Ovary (tissue), 9 donors: Measurements from ENCODE around the gene OR2L8. TPM values are rescaled to one million over a fixed set of nuclear protein-coding genes. Genes with fewer than 3 reads are reported as not detected.
A peak's percentile ranks its signal among the peaks of the same experiment; 100 is the strongest.
"Not testable (repeated sequence)": the region's sequence is repeated elsewhere in the genome, so short reads cannot be mapped to it uniquely, and the experiment has no call there.

Source experiments
- DNase-seq, 5 donors: peaks; one replicate each; pipeline ENCODE4 v3.0.0-alpha.2; 2019 to 2020
- H3K27ac ChIP-seq, 2 donors: fragments of 200-600 bp; one replicate each; pipeline versions ENCODE4 v1.5.1 to v1.8.0; 2019 to 2022
- H3K27me3 ChIP-seq: fragments of 200-600 bp; one replicate; pipeline ENCODE4 v1.8.0; 2022
- H3K36me3 ChIP-seq: fragments of 200-600 bp; sonication (generic); one replicate; pipeline ENCODE4 v1.5.1; 2019
- H3K4me1 ChIP-seq: one replicate; pipeline ENCODE4 v1.8.1; 2013; ENCODE audit warnings: mild to moderate bottlenecking, moderate library complexity; ENCODE audit not compliant: insufficient read depth
- H3K4me3 ChIP-seq: fragments of 200-600 bp; sonication (generic); one replicate; pipeline ENCODE4 v1.5.1; 2017
- H3K9me3 ChIP-seq, 2 donors: fragments of 200-600 bp in 1 of 2; sonication (generic) in 1 of 2; one replicate each; pipeline versions ENCODE4 v1.5.1 to v1.8.1; 2013 to 2019; ENCODE audit warnings: mild to moderate bottlenecking in 1 of 2, moderate library complexity in 1 of 2
- EP300 ChIP-seq: sonication (generic); formaldehyde crosslinking; IDR thresholded peaks from one replicate; pipeline ENCODE4 v1.6.1; 2017; ENCODE audit warnings: antibody characterized with exemption
- POLR2A ChIP-seq: fragments of 450-650 bp; IDR thresholded peaks from one replicate; pipeline ENCODE4 v1.6.1; 2017; ENCODE audit warnings: antibody characterized with exemption, mild to moderate bottlenecking, moderate library complexity
- WGBS, 3 donors: extraction: QIAGEN DNeasy Blood & Tissue Kit in 1 of 3; methylation state at CpG; one replicate each; pipeline versions ENCODE4 v1.1.5 to v1.1.7; 2013 to 2017; 5-methylcytosine and 5-hydroxymethylcytosine counted together
- intact Hi-C, 4 donors: fragments of 100-400 bp; cut with DNase I; formaldehyde crosslinking; loops; one replicate each; pipeline versions ENCODE4 v1.11.0 to v1.15.1; 2022 to 2023
- polyA plus RNA-seq, 2 donors: library from polyadenylated mRNA; stranded (reverse); fragments of 200-250 nt in 1 of 2; fragments of 350-450 nt in 1 of 2; fragmentation: Illumina TruSeq in 1 of 2; extraction: RNeasy Lipid Tissue Mini Kit (QIAGEN cat#74804) in 1 of 2; gene quantifications; one replicate each; pipeline ENCODE4 v1.2.3, GENCODE V29; 2013 to 2014
- total RNA-seq, 7 donors: library from RNA; depleted of rRNA in 2 of 7; stranded (reverse); fragments of >200 nt in 2 of 7; fragmentation: NEBNext Ultra II Directional in 3 of 7; extraction: Animal tissue kit (Norgen Biotek cat#: 25700) in 3 of 7; gene quantifications; one replicate each; pipeline versions ENCODE4 v1.1.0 to v1.2.4, GENCODE V29; 2016 to 2023
- TF ChIP-seq, protein P1 (sequence below), 3 donors: fragments of 450-650 bp in 2 of 3; fragments of 200-600 bp in 1 of 3; IDR thresholded peaks; one replicate each; pipeline versions ENCODE4 v1.5.1 to v1.8.0; 2016 to 2022; ENCODE audit warnings: antibody characterized with exemption in 3 of 3, mild to moderate bottlenecking in 1 of 3
- donor health status: DM: no; HTN: no; CAD: no; lungs with moderate emphysema.
- donor health status: DM: no; HTN: no; CAD: no.
- donor health status: Bipolar disorder and iron deficiency.
- donor health status: DM: yes; HTN: yes; CAD: no.
- donor health status: DM: no; HTN: no; CAD: no.
- donor health status: DM: yes; HTN: yes; CAD: no.

OR2L8 gene
- total and polyA plus RNA-seq, 9 donors: 0.34 TPM; not detected in 8

GRCh38 chr1:247935781-247936180 lies 12.9 kb upstream of the OR2L8 start:
- no peaks in the 10 kb centered on the region for H3K36me3 ChIP-seq
- H3K27ac ChIP-seq: no peak overlapping the region
- no peak overlapping the region for H3K4me3 ChIP-seq
- peaks cover 0 to 3% of the 10 kb centered on the region in 2 donors for H3K9me3 ChIP-seq
- TF ChIP-seq POLR2A (no peak), EP300 (no peak)
- TF ChIP-seq, protein P1, sequence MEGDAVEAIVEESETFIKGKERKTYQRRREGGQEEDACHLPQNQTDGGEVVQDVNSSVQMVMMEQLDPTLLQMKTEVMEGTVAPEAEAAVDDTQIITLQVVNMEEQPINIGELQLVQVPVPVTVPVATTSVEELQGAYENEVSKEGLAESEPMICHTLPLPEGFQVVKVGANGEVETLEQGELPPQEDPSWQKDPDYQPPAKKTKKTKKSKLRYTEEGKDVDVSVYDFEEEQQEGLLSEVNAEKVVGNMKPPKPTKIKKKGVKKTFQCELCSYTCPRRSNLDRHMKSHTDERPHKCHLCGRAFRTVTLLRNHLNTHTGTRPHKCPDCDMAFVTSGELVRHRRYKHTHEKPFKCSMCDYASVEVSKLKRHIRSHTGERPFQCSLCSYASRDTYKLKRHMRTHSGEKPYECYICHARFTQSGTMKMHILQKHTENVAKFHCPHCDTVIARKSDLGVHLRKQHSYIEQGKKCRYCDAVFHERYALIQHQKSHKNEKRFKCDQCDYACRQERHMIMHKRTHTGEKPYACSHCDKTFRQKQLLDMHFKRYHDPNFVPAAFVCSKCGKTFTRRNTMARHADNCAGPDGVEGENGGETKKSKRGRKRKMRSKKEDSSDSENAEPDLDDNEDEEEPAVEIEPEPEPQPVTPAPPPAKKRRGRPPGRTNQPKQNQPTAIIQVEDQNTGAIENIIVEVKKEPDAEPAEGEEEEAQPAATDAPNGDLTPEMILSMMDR (IDR thresholded peaks at IDR 0.05): no peak
- intact Hi-C loops: no loop called here
- H3K27me3 ChIP-seq: no peaks in the 10 kb centered on the region
- no peak for DNase-seq
- WGBS, 3 donors: 87 to 97% (median 91%) methylated on average over 9 of the region's 9 CpGs
- no peaks in the 10 kb centered on the region for H3K4me1 ChIP-seq

DNA sequence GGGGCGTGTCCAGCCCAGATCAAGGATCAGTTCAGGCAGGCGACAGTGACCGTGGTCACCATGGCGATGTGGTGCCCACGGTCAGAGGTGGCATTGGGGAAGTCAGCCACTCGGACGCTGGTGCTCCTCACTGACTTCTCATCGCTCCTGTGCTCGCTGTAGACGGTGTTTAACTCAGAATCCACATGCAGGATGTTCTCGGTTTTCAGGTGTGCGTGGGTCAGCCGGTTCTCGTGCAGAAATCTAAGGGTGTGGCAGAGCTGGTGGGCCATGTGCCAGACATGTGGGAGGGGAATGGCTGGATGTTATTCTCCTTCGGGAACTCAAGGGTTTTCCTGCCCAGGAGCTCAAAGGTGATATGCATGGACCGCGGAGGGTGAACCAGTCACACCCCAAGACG lies 12.2 kb upstream of the OR2L8 start:
- Histone ChIP-seq H3K4me3 (no peak overlapping the region), H3K27me3 (no peaks in the 10 kb centered on the region), H3K4me1 (no peaks in the 10 kb centered on the region), H3K27ac (no peak overlapping the region), H3K9me3 (peaks cover 0 to 3% of the 10 kb centered on the region in 2 donors), H3K36me3 (no peaks in the 10 kb centered on the region)
- peak in 1 of 5 donors; percentile 28 for DNase-seq
- 90 to 93% (median 91%) methylated on average over 18 of the region's 18 CpGs for WGBS, 3 donors
- intact Hi-C loops: no loop called here
- TF ChIP-seq EP300 (no peak), POLR2A (no peak)
- TF ChIP-seq, protein P1 (IDR thresholded peaks at IDR 0.05): no peak

GRCh38 chr1:247936965-247937734 lies 11.5 kb upstream of the OR2L8 start:
- peak overlapping the region; percentile 8 for H3K4me3 ChIP-seq
- intact Hi-C loops, H3K27ac ChIP-seq, H3K9me3 ChIP-seq, H3K27me3 ChIP-seq, H3K4me1 ChIP-seq, H3K36me3 ChIP-seq: not testable (repeated sequence)
- peak in 3 of 5 donors; percentile 32 to 48 (median 46) for DNase-seq
- WGBS, 3 donors: 3 to 18% (median 9%) methylated on average over 41 to 44 of the region's 44 CpGs

DNA sequence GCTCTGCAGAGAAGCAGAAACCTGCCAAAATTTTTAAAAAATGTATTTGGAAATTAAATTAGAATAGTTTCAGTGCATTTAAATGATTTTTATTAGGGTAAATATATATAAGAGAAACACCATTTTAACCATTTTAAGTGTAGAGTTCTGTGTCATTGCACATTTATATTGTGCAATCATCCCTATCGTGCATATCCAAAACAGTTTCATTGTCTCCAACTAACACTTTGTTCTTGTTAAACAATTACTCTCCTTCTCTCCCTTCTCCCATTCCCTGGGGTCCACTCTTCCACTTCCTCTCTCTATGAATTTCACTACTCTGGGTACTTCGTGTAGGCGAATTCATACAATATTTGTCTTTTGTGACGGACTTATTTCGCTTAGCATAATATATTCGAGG lies 6.0 kb upstream of the OR2L8 start:
- Histone ChIP-seq H3K4me1 (no peaks in the 10 kb centered on the region), H3K27me3 (no peaks in the 10 kb centered on the region), H3K4me3 (no peak overlapping the region), H3K9me3 (no peaks in the 10 kb centered on the region), H3K27ac (no peak overlapping the region), H3K36me3 (no peaks in the 10 kb centered on the region)
- TF ChIP-seq EP300 (no peak), POLR2A (no peak)
- TF ChIP-seq, protein P1 (IDR thresholded peaks at IDR 0.05): no peak
- 76 to 87% (median 84%) methylated on average over 6 of the region's 6 CpGs for WGBS, 3 donors
- DNase-seq: no peak
- intact Hi-C loops: no loop called here

GRCh38 chr1:247953408-247953807 lies 4.8 kb downstream of the OR2L8 start:
- TF ChIP-seq EP300: no peak
- TF ChIP-seq, protein P1 (IDR thresholded peaks at IDR 0.05): no peak
- TF ChIP-seq POLR2A: no peak
- no peak overlapping the region for H3K27ac ChIP-seq
- no peaks in the 10 kb centered on the region for H3K9me3 ChIP-seq
- DNase-seq: no peak
- H3K27me3 ChIP-seq: no peaks in the 10 kb centered on the region
- H3K4me1 ChIP-seq: no peaks in the 10 kb centered on the region
- WGBS, 3 donors: 79 to 84% (median 82%) methylated on average over 1 of the region's 1 CpG
- intact Hi-C loops: no loop called here
- no peaks in the 10 kb centered on the region for H3K36me3 ChIP-seq
- H3K4me3 ChIP-seq: no peak overlapping the region
